ENCODE data around the gene THBS2. TPM values are rescaled to one million over a fixed set of nuclear protein-coding genes. Genes with fewer than 3 reads are reported as not detected.

Gene THBS2
- total RNA-seq, 1 donor from 2014 or later: 135 TPM

- FAIRE-seq: peak; percentile 72
- no peak overlapping the region for H3K4me3 ChIP-seq (ENCODE audit: insufficient read depth, low read depth, low read length)
Observed at GRCh38 chr6:169292338-169293124, 38.9 kb upstream of the THBS2 start.

DNA sequence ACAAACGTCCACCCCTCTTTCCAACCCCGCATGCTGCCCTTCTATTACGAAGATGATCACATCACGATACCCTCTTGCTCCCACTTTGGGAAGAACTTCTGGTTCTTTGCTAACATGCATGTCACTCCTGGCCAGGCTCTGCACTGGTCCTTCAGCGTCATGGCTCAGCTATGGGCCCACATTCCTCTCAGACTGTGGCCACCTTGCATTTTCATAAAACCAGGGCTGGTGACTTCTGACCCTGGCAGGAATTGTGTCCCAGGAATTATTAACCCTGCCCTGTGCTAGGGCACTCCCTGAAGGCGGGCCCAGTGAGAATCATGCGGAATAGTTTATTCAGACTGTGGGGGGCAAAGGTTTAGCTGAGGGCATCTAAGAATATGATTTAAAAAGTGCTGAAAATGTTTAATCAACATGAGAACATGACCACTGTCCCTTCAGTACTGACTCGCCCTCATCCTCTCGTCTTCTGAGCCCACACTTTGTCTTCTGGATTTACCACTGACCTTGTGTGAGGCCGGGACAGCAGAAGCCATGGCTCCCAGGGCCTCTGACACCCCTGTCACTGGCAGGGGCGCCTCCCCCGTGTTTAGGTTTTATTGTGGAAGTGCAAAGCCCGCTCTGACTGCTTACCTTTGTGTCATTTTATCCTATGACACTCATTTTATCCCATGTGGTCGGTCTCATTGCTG, 38.1 kb upstream of the THBS2 start:
- Histone ChIP-seq H3K9me3 (ENCODE audit: insufficient read depth, low read depth, low read length) (no peaks in the 10 kb centered on the region), H3K4me3 (ENCODE audit: insufficient read depth, low read depth, low read length) (no peak overlapping the region), H3K27me3 (ENCODE audit: insufficient read depth, low read length) (no peaks in the 10 kb centered on the region), H3K79me2 (ENCODE audit: insufficient read depth, low read length) (no peaks in the 10 kb centered on the region), H3K4me1 (ENCODE audit: insufficient read depth, low read length) (peaks cover 26% of the 10 kb centered on the region), H3K9ac (ENCODE audit: low read length) (peak overlapping the region; percentile 51), H2AFZ (ENCODE audit: low read depth, low read length) (peak overlapping the region; percentile 19), H3K4me2 (ENCODE audit: low read length) (peak overlapping the region; percentile 63), H4K20me1 (ENCODE audit: insufficient read depth, low read length) (no peaks in the 10 kb centered on the region), H3K27ac (ENCODE audit: low read depth, low read length) (peak overlapping the region; percentile 54), H3K36me3 (ENCODE audit: insufficient read depth, low read length) (no peaks in the 10 kb centered on the region)
- Mint-ChIP-seq H3K27me3 (ENCODE audit: low read depth, unreplicated experiment) (peaks cover 1% of the 10 kb centered on the region), H3K4me3 (ENCODE audit: unreplicated experiment) (no peak overlapping the region), H3K27ac (ENCODE audit: unreplicated experiment) (peak overlapping the region; percentile 42), H3K4me1 (ENCODE audit: low read depth, unreplicated experiment) (peaks cover 49% of the 10 kb centered on the region), H3K9me3 (ENCODE audit: unreplicated experiment) (peaks cover 10% of the 10 kb centered on the region), H3K36me3 (ENCODE audit: low read depth, unreplicated experiment) (no peaks in the 10 kb centered on the region)
- no peak for TF ChIP-seq CTCF (IDR thresholded peaks at IDR 0.05; ENCODE audit: insufficient read depth, low read depth, low read length)
- TF ChIP-seq EZH2 (IDR thresholded peaks at IDR 0.05; ENCODE audit: insufficient read depth, low read length): no peak
- DNase-seq (ENCODE audit: low read depth) (no peak), FAIRE-seq (no peak)

More at GRCh38 chr6:169292338-169293124, 38.9 kb upstream of the THBS2 start:
- peaks cover 10% of the 10 kb centered on the region for H3K9me3 Mint-ChIP-seq (ENCODE audit: unreplicated experiment)
- H3K4me3 Mint-ChIP-seq (ENCODE audit: unreplicated experiment): no peak overlapping the region
- peaks cover 1% of the 10 kb centered on the region for H3K27me3 Mint-ChIP-seq (ENCODE audit: low read depth, unreplicated experiment)
- no peak for TF ChIP-seq CTCF (IDR thresholded peaks at IDR 0.05; ENCODE audit: insufficient read depth, low read depth, low read length)
- no peak for TF ChIP-seq EZH2 (IDR thresholded peaks at IDR 0.05; ENCODE audit: insufficient read depth, low read length)
- Histone ChIP-seq H4K20me1 (ENCODE audit: insufficient read depth, low read length) (no peaks in the 10 kb centered on the region), H3K4me1 (ENCODE audit: insufficient read depth, low read length) (peaks cover 26% of the 10 kb centered on the region), H3K27me3 (ENCODE audit: insufficient read depth, low read length) (no peaks in the 10 kb centered on the region), H3K27ac (ENCODE audit: low read depth, low read length) (peak overlapping the region; percentile 54), H3K36me3 (ENCODE audit: insufficient read depth, low read length) (no peaks in the 10 kb centered on the region), H3K9ac (ENCODE audit: low read length) (peak overlapping the region; percentile 51), H3K4me2 (ENCODE audit: low read length) (peak overlapping the region; percentile 63), H2AFZ (ENCODE audit: low read depth, low read length) (peak overlapping the region; percentile 19), H3K9me3 (ENCODE audit: insufficient read depth, low read depth, low read length) (no peaks in the 10 kb centered on the region), H3K79me2 (ENCODE audit: insufficient read depth, low read length) (no peaks in the 10 kb centered on the region)
- H3K27ac Mint-ChIP-seq (ENCODE audit: unreplicated experiment): peak overlapping the region; percentile 77
- peak; percentile 91 for DNase-seq (ENCODE audit: low read depth)
- H3K4me1 Mint-ChIP-seq (ENCODE audit: low read depth, unreplicated experiment): peaks cover 49% of the 10 kb centered on the region
- no peaks in the 10 kb centered on the region for H3K36me3 Mint-ChIP-seq (ENCODE audit: low read depth, unreplicated experiment)
